GM23338 (cell line): ENCODE measurements around the gene SLC6A19. TPM values are rescaled to one million over a fixed set of nuclear protein-coding genes. Genes with fewer than 3 reads are reported as not detected.

Source experiments
- ATAC-seq: fragments of 200-7000 bp; cut with Tn5 transposase; 3 replicates; pipeline ENCODE4 v1.9.1; 2020
- DNase-seq: peaks from one replicate; pipeline ENCODE4 v3.0.0-alpha.2; 2015; ENCODE audit warnings: low spot score
- H2AFZ ChIP-seq: fragments of 200-600 bp; sonication (generic); 2 replicates; pipeline ENCODE4 v1.8.0; 2016; ENCODE audit warnings: antibody characterized with exemption, mild to moderate bottlenecking, moderate library complexity
- H3F3A ChIP-seq: fragments of 200-600 bp; sonication (generic); replicated peaks from 2 replicates; pipeline ENCODE4 v1.8.0; 2017; ENCODE audit warnings: antibody characterized with exemption, mixed run types, low read depth
- H3K27ac ChIP-seq: fragments of 200-600 bp; sonication (generic); 2 replicates; pipeline ENCODE4 v1.6.1; 2016; ENCODE audit warnings: low read depth
- H3K27me3 ChIP-seq: fragments of 200-600 bp; sonication (generic); 2 replicates; pipeline ENCODE4 v1.8.0; 2016; ENCODE audit warnings: mild to moderate bottlenecking, mixed run types, moderate library complexity; ENCODE audit not compliant: insufficient read depth
- H3K36me3 ChIP-seq: fragments of 200-600 bp; sonication (generic); 2 replicates; pipeline ENCODE4 v1.8.0; 2016; ENCODE audit warnings: mild to moderate bottlenecking; ENCODE audit not compliant: insufficient read depth
- H3K4me1 ChIP-seq: fragments of 200-600 bp; sonication (generic); 2 replicates; pipeline ENCODE4 v1.8.0; 2016; ENCODE audit warnings: mild to moderate bottlenecking, moderate library complexity; ENCODE audit not compliant: insufficient read depth
- H3K4me2 ChIP-seq: fragments of 200-600 bp; sonication (generic); 2 replicates; pipeline ENCODE4 v1.7.1; 2017; ENCODE audit warnings: mixed run types
- H3K4me3 ChIP-seq: fragments of 200-600 bp; sonication (generic); 2 replicates; pipeline ENCODE4 v1.6.1; 2016; ENCODE audit warnings: mixed run types
- H3K79me2 ChIP-seq: fragments of 200-600 bp; sonication (generic); replicated peaks from 2 replicates; pipeline ENCODE4 v1.8.0; 2017; ENCODE audit warnings: mild to moderate bottlenecking; ENCODE audit not compliant: insufficient read depth
- H3K9me2 ChIP-seq: fragments of 200-600 bp; sonication (generic); 2 replicates; pipeline ENCODE4 v1.8.0; 2017; ENCODE audit not compliant: insufficient read depth
- H4K20me1 ChIP-seq: fragments of 200-600 bp; sonication (generic); replicated peaks from 2 replicates; pipeline ENCODE4 v1.8.0; 2017; ENCODE audit warnings: mild to moderate bottlenecking; ENCODE audit not compliant: insufficient read depth
- H3K27ac Mint-ChIP-seq: 2 replicates; pipeline ENCODE4 v1.8.0; 2020; ENCODE audit warnings: inconsistent platforms, mild to moderate bottlenecking, moderate library complexity, mixed read lengths
- H3K27me3 Mint-ChIP-seq: 3 replicates; pipeline ENCODE4 v1.8.0; 2022; ENCODE audit warnings: low read depth, mild to moderate bottlenecking, moderate library complexity, mixed read lengths, inconsistent platforms; ENCODE audit not compliant: insufficient read depth, poor library complexity
- H3K36me3 Mint-ChIP-seq: 3 replicates; pipeline ENCODE4 v1.8.0; 2021; ENCODE audit warnings: low read depth, mild to moderate bottlenecking, inconsistent platforms, moderate library complexity, mixed read lengths
- H3K4me1 Mint-ChIP-seq: 3 replicates; pipeline ENCODE4 v1.8.0; 2020; ENCODE audit warnings: mild to moderate bottlenecking, inconsistent platforms, mixed read lengths
- H3K4me3 Mint-ChIP-seq: 3 replicates; pipeline ENCODE4 v1.8.0; 2021; ENCODE audit warnings: moderate library complexity, mild to moderate bottlenecking, inconsistent platforms, mixed read lengths
- H3K9me3 Mint-ChIP-seq: 3 replicates; pipeline ENCODE4 v1.8.0; 2020; ENCODE audit warnings: moderate library complexity, mild to moderate bottlenecking, inconsistent platforms, mixed read lengths
- CREB1 ChIP-seq: fragments of 250-450 bp; sonication (Bioruptor Pico); IDR thresholded peaks from 2 replicates; pipeline ENCODE4 v1.5.0; 2020; ENCODE audit warnings: low read depth, mild to moderate bottlenecking, moderate library complexity
- CTCF ChIP-seq, 2 experiments: fragments of 200-600 bp in 1 of 2; sonication (generic) in 1 of 2; conservative IDR thresholded peaks; 2 replicates each; pipeline versions ENCODE4 v1.5.1 to v1.6.1; 2016 to 2017; ENCODE audit warnings: antibody characterized with exemption in 2 of 2, low read depth in 2 of 2, mild to moderate bottlenecking in 2 of 2, moderate library complexity in 1 of 2
- ETS1 ChIP-seq: IDR thresholded peaks from 2 replicates; pipeline ENCODE4 v1.6.1; 2016; ENCODE audit warnings: antibody characterized with exemption
- EZH2 ChIP-seq: fragments of 200-600 bp; sonication (generic); IDR thresholded peaks from one replicate; pipeline ENCODE4 v1.8.0; 2017; ENCODE audit warnings: antibody characterized with exemption, mild to moderate bottlenecking, low read depth; ENCODE audit not compliant: unreplicated experiment
- EZH2phosphoT487 ChIP-seq: fragments of 200-600 bp; sonication (generic); IDR thresholded peaks from one replicate; pipeline ENCODE4 v1.8.1; 2018; ENCODE audit warnings: antibody characterized with exemption; ENCODE audit not compliant: unreplicated experiment
- JUNB ChIP-seq: IDR thresholded peaks from one replicate; pipeline ENCODE4 v1.6.1; 2016; ENCODE audit warnings: antibody characterized with exemption; ENCODE audit not compliant: unreplicated experiment
- NANOG ChIP-seq: IDR thresholded peaks from 2 replicates; pipeline ENCODE4 v1.6.1; 2016; ENCODE audit warnings: antibody characterized with exemption, borderline replicate concordance
- POLR2AphosphoS5 ChIP-seq: IDR thresholded peaks from 2 replicates; pipeline ENCODE4 v1.6.1; 2016; ENCODE audit warnings: antibody characterized with exemption, low read depth
- REST ChIP-seq: IDR thresholded peaks from one replicate; pipeline ENCODE4 v1.6.1; 2018; ENCODE audit warnings: antibody characterized with exemption; ENCODE audit not compliant: unreplicated experiment
- STAT1 ChIP-seq: IDR thresholded peaks from one replicate; pipeline ENCODE4 v1.6.1; 2016; ENCODE audit warnings: antibody characterized with exemption; ENCODE audit not compliant: unreplicated experiment
- ZNF114 ChIP-seq: fragments of 250-450 bp; sonication (Bioruptor Pico); IDR thresholded peaks from 2 replicates; pipeline ENCODE4 v1.5.0; 2020; ENCODE audit warnings: mild to moderate bottlenecking, moderate library complexity
- ZNF331 ChIP-seq: fragments of 250-450 bp; sonication (Bioruptor Pico); IDR thresholded peaks from 2 replicates; pipeline ENCODE4 v1.5.0; 2020; ENCODE audit warnings: low read depth, mild to moderate bottlenecking, moderate library complexity
- ZNF462 ChIP-seq: fragments of 250-450 bp; sonication (Bioruptor Pico); IDR thresholded peaks from 2 replicates; pipeline ENCODE4 v1.5.0; 2020; ENCODE audit warnings: mild to moderate bottlenecking, moderate library complexity
- polyA plus RNA-seq: library from polyadenylated mRNA; unstranded; fragments of >200 nt; fragmentation: Nextera tagmentation; extraction: Ambion mirVana; gene quantifications from 2 replicates; pipeline ENCODE4 v1.2.1, GENCODE V29; 2016
- total RNA-seq: library from RNA; depleted of rRNA; stranded (reverse); fragments of >200 nt; shearing (Covaris generic); gene quantifications from 2 replicates; pipeline ENCODE4 v1.2.3, GENCODE V29; 2014

The SLC6A19 gene
- total and polyA plus RNA-seq, 2 experiments from 2014 or later = not detected

GRCh38 chr5:1252681-1253080 is 51.3 kb downstream of the SLC6A19 start:
- no peaks in the 10 kb centered on the region; the same call in 2 of the 3 replicates for H3K4me1 Mint-ChIP-seq
- Histone ChIP-seq H3K27me3 (no peaks in the 10 kb centered on the region), H3K9me2 (no peaks in the 10 kb centered on the region), H3K27ac (no peak overlapping the region), H3K4me2 (no peak overlapping the region), H4K20me1 (no peaks in the 10 kb centered on the region), H3K4me3 (no peak overlapping the region), H3F3A (no peaks in the 10 kb centered on the region), H2AFZ (no peak overlapping the region), H3K79me2 (no peaks in the 10 kb centered on the region), H3K4me1 (no peaks in the 10 kb centered on the region), H3K36me3 (no peaks in the 10 kb centered on the region)
- DNase-seq = no peak
- no peak overlapping the region for H3K27ac Mint-ChIP-seq
- H3K36me3 Mint-ChIP-seq = peaks cover 5% of the 10 kb centered on the region; the same call in 2 of the 3 replicates
- no peak for ATAC-seq
- TF ChIP-seq ETS1 = no peak
- TF ChIP-seq CREB1 = no peak
- no peak for TF ChIP-seq NANOG
- no peak for TF ChIP-seq EZH2
- TF ChIP-seq CTCF (conservative IDR thresholded peaks at IDR 0.05; ENCODE audit: low read depth in 2 of 2) = no peak
- TF ChIP-seq ZNF462 (CRISPR knock-in tag) = no peak
- TF ChIP-seq STAT1 = no peak
- TF ChIP-seq JUNB = no peak
- no peak for TF ChIP-seq ZNF114
- TF ChIP-seq ZNF331 (CRISPR knock-in tag) = no peak
- no peak for TF ChIP-seq REST
- TF ChIP-seq EZH2phosphoT487 = no peak
- no peak for TF ChIP-seq POLR2AphosphoS5
- H3K9me3 Mint-ChIP-seq = no peaks in the 10 kb centered on the region
- peaks cover 3% of the 10 kb centered on the region for H3K27me3 Mint-ChIP-seq
- no peak overlapping the region for H3K4me3 Mint-ChIP-seq
